ENCODE measurements around the gene NTF3.

DNA sequence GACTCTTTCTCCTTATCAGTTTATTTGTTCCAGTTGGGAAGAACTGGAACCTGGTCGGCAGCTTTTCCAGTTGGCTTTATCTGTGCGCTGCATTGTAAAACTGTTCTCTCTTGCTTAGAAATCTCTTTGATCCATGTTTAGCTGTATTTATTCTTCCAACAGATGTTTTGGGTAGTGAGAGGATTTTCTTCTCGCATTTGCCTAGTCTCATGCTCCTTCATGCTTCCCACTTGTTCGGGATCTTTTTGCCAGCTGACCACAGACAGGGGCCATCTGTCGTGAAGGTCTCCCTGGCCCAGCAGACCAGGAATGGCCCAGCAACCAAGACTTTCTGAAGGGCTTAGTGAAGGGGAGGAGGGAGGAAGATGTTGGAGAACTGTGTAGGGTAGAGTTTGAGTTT, 21.6 kb downstream of the NTF3 start:
- TF ChIP-seq, protein P1, sequence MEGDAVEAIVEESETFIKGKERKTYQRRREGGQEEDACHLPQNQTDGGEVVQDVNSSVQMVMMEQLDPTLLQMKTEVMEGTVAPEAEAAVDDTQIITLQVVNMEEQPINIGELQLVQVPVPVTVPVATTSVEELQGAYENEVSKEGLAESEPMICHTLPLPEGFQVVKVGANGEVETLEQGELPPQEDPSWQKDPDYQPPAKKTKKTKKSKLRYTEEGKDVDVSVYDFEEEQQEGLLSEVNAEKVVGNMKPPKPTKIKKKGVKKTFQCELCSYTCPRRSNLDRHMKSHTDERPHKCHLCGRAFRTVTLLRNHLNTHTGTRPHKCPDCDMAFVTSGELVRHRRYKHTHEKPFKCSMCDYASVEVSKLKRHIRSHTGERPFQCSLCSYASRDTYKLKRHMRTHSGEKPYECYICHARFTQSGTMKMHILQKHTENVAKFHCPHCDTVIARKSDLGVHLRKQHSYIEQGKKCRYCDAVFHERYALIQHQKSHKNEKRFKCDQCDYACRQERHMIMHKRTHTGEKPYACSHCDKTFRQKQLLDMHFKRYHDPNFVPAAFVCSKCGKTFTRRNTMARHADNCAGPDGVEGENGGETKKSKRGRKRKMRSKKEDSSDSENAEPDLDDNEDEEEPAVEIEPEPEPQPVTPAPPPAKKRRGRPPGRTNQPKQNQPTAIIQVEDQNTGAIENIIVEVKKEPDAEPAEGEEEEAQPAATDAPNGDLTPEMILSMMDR (IDR thresholded peaks at IDR 0.05; ENCODE audit: borderline replicate concordance, extremely low read depth, low read length, poor library complexity, severe bottlenecking) = no peak
- TF ChIP-seq EZH2 (IDR thresholded peaks at IDR 0.05; ENCODE audit: borderline replicate concordance, low read depth, low read length, severe bottlenecking) = no peak

All from DND-41 (cell line).